Measurements from ENCODE around the gene TMC1.

DNA sequence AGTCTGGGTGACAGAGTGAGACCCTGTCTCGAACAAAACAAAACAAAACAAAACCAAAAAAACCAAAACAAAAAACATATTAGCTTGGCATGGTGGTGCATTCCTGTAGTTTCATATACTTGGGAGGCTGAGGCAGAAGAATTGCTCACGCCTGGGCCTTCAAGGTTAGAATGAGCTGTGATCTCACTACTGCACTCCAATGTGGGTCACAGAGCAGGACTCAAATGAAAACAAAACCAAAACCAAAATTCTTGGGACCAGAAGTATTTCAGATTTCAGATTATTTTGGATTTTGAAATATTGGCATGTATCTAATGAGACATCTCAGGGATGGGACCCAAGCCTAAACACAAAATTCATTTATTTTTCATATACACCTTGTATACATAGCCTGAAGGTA is 80.2 kb downstream of the TMC1 start:
- TF ChIP-seq FOXK2 (IDR thresholded peaks at IDR 0.05) (no peak), BACH1 (IDR thresholded peaks at IDR 0.05; ENCODE audit: borderline replicate concordance) (no peak), USF1 (IDR thresholded peaks at IDR 0.05; ENCODE audit: borderline replicate concordance, extremely low read length, insufficient read depth, low read depth, low read length) (no peak), POLR2AphosphoS5 (IDR thresholded peaks at IDR 0.05; ENCODE audit: low read length) (no peak), CTCF (IDR thresholded peaks at IDR 0.05 in 2 of 3, conservative IDR thresholded peaks at IDR 0.05 in 1 of 3; ENCODE audit: control insufficient read depth in 2 of 3, extremely low read depth in 1 of 3, insufficient read depth in 1 of 3, low read depth in 3 of 3, low read length in 3 of 3) (no peak), CEBPB (IDR thresholded peaks at IDR 0.05; ENCODE audit: borderline replicate concordance in 1 of 2, low read depth in 2 of 2, low read length in 2 of 2) (no peak), EZH2 (IDR thresholded peaks at IDR 0.05; ENCODE audit: borderline replicate concordance, control insufficient read depth, low read depth, low read length) (no peak), FOS (IDR thresholded peaks at IDR 0.05; ENCODE audit: borderline replicate concordance, extremely low read depth, insufficient read length) (no peak)
- TF ChIP-seq, protein P1, sequence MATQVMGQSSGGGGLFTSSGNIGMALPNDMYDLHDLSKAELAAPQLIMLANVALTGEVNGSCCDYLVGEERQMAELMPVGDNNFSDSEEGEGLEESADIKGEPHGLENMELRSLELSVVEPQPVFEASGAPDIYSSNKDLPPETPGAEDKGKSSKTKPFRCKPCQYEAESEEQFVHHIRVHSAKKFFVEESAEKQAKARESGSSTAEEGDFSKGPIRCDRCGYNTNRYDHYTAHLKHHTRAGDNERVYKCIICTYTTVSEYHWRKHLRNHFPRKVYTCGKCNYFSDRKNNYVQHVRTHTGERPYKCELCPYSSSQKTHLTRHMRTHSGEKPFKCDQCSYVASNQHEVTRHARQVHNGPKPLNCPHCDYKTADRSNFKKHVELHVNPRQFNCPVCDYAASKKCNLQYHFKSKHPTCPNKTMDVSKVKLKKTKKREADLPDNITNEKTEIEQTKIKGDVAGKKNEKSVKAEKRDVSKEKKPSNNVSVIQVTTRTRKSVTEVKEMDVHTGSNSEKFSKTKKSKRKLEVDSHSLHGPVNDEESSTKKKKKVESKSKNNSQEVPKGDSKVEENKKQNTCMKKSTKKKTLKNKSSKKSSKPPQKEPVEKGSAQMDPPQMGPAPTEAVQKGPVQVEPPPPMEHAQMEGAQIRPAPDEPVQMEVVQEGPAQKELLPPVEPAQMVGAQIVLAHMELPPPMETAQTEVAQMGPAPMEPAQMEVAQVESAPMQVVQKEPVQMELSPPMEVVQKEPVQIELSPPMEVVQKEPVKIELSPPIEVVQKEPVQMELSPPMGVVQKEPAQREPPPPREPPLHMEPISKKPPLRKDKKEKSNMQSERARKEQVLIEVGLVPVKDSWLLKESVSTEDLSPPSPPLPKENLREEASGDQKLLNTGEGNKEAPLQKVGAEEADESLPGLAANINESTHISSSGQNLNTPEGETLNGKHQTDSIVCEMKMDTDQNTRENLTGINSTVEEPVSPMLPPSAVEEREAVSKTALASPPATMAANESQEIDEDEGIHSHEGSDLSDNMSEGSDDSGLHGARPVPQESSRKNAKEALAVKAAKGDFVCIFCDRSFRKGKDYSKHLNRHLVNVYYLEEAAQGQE (IDR thresholded peaks at IDR 0.05; ENCODE audit: low read depth, low read length): no peak
- TF ChIP-seq, protein P2, sequence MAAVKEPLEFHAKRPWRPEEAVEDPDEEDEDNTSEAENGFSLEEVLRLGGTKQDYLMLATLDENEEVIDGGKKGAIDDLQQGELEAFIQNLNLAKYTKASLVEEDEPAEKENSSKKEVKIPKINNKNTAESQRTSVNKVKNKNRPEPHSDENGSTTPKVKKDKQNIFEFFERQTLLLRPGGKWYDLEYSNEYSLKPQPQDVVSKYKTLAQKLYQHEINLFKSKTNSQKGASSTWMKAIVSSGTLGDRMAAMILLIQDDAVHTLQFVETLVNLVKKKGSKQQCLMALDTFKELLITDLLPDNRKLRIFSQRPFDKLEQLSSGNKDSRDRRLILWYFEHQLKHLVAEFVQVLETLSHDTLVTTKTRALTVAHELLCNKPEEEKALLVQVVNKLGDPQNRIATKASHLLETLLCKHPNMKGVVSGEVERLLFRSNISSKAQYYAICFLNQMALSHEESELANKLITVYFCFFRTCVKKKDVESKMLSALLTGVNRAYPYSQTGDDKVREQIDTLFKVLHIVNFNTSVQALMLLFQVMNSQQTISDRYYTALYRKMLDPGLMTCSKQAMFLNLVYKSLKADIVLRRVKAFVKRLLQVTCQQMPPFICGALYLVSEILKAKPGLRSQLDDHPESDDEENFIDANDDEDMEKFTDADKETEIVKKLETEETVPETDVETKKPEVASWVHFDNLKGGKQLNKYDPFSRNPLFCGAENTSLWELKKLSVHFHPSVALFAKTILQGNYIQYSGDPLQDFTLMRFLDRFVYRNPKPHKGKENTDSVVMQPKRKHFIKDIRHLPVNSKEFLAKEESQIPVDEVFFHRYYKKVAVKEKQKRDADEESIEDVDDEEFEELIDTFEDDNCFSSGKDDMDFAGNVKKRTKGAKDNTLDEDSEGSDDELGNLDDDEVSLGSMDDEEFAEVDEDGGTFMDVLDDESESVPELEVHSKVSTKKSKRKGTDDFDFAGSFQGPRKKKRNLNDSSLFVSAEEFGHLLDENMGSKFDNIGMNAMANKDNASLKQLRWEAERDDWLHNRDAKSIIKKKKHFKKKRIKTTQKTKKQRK (IDR thresholded peaks at IDR 0.05; ENCODE audit: low read depth, low read length): no peak

Measured in GM12878 (cell line).